H54 (cell line): Measurements from ENCODE around the gene E2F1.

Experiments used
- DNase-seq: peaks from one replicate; pipeline ENCODE4 v3.0.0; 2011; ENCODE audit warnings: low spot score, mixed read lengths; ENCODE audit not compliant: insufficient read length
- FAIRE-seq: peaks from 3 replicates; lab custom pipeline; 2011; peaks lifted over from hg19 to GRCh38; lab: Jason Lieb, UNC
- POLR2A ChIP-seq: IDR thresholded peaks from 2 replicates; pipeline ENCODE4 v1.6.1; 2011; ENCODE audit warnings: low read depth, mild to moderate bottlenecking, low read length

The E2F1 gene

DNA sequence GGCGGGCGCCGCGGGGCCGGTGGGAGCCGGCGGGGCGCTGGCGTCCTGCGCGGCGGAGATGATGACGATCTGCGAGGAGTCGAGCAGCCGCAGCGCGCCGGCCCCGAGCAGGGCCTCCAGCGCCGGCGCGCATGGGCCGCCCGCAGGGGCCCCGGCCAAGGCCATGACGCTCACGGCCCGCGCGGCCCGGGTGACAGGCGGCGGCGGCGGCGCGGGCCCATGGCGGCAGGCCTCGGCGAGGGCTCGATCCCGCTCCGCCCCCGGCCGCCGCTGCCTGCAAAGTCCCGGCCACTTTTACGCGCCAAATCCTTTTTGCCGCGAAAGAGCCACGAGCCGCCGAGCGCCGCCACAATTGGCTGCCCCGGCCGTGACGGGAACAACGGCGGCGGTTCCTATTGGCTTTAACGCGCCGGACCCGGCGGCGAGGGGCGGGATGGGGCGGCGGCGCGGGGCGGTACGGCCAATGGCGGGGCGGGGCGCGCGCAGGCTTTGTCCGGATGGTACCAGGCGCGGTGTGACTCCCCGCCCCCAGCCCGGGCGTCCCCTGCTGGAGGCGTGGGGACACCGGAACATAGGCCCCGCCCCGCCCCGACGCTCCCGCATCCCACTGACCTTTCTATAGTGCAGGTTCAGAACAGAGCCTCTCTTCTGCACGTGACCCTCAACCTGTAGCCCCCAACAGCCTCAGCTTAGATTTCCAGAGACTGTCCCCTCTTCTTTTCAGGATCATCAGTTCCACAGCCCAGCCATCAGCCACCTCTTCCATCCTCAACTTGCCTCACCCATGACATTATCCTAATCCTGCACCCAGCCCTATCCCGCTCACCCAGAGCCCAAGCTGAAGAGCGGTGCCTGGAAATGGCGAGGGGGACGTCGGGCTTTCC is at the start of gene E2F1:
TSS of gene E2F1 (minus strand) at position 286 of the 884 bp plus-strand sequence. CDS start at position 165, 121 bp downstream.
- TF ChIP-seq POLR2A, result peak; percentile 46; the same call in 1 of the 2 replicates
- FAIRE-seq, result no peak
- DNase-seq, result peak; percentile 98

DNA sequence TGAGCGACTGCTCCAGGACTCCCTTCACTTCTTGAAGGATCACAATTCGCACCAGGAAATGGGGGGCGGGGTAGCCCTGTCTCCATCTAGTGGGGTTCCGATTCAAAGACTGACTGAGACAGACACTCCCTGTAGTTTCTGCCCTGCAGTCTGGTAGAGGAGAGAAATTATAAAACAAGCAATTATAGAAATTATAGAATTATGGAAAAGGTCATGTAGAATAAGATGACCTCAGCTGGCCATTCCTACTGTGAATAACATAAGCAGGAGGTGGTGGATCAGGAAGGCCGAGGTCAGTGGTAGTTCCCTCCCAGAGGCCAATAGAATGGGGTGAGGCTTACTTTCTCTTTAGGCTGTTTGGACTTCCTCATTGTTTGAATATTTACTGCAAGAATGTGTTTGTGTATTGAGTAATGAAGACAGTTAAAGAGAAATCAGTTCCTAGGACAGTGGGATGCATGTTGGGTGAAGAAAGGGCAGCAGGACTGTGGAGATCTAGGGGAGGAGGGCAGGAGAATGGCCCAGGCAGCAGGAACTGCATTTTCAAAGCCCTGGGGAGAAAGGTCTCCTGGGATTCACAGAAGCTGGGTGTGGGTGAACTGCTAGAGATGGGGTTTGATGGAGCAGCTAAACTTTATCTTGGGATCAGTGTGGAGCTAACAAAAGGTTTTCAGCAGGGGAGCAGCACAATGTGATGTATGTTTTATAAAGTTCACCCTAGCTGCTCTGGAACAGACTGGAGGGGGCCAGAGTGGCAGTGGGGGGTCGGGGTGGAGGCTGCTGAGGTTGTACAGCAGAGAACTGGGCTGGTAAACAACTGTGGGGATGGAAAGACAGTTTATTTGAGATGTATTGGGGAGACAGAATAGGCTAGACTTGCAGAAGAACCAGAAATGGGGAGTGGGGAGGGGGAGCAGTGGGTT is 47.7 kb upstream of the E2F1 start:
- no peak for FAIRE-seq
- no peak for TF ChIP-seq POLR2A
- peak; percentile 52 for DNase-seq

DNA sequence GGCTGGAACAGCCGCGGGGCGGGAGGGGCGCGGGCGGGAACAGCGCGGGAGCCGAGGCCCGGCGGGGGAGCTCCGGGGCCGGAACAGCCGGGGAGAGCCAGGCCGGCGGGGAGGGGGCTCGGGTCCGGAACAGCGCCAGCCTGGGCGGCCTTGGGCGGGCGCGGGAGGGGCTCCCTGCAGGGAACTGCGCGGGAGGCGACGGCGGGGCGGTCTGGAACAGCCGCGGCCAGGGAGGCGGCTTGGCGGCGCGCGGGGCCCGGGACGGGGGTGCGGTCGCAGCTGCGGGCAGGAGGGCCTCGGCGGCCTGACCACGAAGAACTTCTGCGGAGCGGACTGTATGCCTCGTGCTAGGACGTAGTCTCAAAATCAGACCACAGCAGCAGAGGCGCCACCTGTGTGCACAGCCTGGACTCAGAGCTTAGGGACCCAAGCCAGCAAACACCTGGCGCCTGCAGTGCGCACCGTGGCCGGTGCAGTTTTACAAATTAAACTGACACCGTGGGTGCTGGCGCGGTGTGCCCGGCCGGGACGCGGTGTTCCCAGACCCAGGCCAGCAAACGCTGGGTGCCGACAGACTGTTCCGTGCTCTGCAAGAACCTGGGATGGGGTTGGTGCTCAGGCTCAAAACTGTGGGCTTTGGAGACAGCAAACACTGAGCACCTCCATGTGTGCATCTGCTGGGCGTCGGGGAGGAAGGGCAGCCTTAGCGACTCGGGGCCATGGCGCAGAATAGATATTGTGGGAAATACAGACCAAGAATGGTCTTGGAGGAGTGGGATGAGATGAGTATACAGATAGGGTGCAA is 46.2 kb upstream of the E2F1 start:
- FAIRE-seq, result no peak
- TF ChIP-seq POLR2A, result peak; percentile 57
- no peak for DNase-seq

DNA sequence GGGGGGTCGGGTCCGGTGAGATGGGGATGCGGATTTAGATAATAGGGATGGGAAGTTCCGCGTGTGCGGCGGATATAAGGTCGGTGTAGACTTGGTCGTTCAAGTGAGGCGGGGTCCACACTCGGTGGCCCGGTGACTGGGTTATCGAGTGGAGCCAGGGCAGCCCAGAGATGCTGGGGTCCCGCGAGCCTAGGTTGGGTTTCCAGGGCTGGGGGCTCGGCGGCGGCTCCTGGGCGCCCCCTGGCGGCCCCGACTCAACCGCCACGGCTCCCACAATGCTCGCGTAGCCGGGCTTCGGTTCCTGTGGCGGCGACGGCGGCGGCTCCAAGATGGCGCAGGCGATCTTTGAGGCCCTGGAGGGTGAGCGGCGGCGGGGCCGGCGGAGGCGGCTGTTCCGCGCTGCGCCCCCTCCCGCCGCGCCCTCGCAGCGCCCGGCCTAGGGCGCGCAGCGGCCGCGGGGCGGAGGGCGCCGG is 45.5 kb upstream of the E2F1 start, which contains the start of gene ZNF341:
TSS of gene ZNF341 (plus strand) at position 304 of the 473 bp plus-strand sequence. CDS start at position 330, 26 bp downstream.
- FAIRE-seq (no peak), DNase-seq (peak; percentile 92)
- peak; percentile 72 for TF ChIP-seq POLR2A

DNA sequence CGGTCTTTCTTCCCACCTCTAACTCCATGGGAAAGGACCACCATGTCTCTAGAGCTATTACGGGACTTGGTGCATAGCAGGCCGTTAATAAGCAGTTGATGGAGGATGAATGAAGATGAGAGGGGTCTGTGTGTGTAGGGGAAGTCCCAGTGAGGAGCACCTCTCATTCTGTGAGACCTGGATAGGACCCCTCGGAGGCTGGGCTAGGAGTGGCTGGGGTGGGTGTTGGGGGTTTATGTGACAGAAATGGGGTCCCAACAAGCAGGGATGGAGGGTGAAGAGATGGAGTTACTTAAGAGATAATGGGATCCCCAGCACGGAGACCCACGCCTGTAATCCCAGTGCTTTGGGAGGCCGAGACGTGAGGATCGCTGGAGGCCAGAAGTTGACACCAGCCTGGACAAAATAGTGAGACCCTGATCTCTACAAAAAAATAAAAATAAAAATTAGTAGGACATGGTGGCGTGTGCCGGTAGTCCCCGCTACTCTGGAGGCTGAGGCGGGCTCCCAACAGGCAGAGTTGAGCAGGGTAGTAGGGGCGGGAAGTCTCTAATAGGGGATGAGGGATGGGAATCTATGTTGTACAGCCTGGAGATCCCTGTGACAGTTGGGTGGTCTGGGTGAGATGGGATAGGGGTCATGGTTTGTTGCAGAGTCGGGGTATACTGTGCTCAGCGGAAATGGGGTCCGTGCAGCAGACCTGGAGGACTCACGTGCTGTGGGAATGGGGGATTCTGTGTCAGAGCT is 44.9 kb upstream of the E2F1 start:
- no peak for TF ChIP-seq POLR2A
- DNase-seq (no peak), FAIRE-seq (no peak)

DNA sequence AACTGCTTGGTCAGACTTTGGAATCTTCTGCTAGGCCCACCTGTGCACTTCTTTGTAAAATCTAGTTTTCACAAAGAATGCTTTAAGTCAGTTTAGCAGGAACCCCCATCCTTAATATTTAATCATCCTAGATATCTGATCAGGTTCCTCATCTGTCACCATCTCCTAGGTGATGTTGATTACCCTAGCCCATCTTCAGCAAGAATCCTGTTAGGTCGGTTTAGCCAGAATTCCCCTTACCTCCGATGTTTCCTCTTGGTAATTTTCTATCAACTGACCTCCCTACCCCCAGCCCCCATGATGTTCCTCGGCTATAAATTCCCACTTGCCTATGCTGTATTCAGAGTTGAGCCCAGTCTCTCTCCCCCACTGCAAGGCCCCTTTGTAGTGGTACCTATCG is 42.9 kb upstream of the E2F1 start:
- DNase-seq, result no peak
- no peak for FAIRE-seq
- TF ChIP-seq POLR2A, result no peak

GRCh38 chr20:33728463-33728862 is 42.3 kb upstream of the E2F1 start:
- no peak for FAIRE-seq
- no peak for TF ChIP-seq POLR2A

GRCh38 chr20:33727806-33728205 is 41.6 kb upstream of the E2F1 start:
- no peak for FAIRE-seq
- TF ChIP-seq POLR2A, result no peak
- DNase-seq, result no peak

More at GRCh38 chr20:33728463-33728862, 42.3 kb upstream of the E2F1 start:
- no peak for DNase-seq

DNA sequence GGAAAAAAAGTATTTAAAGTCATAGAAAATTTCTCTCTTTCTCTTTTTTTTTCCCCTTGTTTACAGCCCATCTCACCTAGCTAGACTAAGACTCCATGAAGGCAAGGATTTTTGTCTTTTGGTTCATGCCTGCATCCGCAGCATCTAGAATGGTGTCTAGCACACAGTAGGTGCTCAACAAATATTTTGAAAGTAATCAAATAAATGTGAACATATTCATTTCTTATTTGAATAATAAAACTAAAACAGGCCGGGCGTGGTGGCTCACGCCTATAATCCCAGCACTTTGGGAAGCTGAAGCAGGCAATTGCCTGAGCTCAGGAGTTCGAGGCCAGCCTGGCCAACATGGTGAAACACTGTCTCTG is 40.9 kb upstream of the E2F1 start:
- TF ChIP-seq POLR2A, result no peak
- FAIRE-seq, result no peak
- DNase-seq, result no peak

DNA sequence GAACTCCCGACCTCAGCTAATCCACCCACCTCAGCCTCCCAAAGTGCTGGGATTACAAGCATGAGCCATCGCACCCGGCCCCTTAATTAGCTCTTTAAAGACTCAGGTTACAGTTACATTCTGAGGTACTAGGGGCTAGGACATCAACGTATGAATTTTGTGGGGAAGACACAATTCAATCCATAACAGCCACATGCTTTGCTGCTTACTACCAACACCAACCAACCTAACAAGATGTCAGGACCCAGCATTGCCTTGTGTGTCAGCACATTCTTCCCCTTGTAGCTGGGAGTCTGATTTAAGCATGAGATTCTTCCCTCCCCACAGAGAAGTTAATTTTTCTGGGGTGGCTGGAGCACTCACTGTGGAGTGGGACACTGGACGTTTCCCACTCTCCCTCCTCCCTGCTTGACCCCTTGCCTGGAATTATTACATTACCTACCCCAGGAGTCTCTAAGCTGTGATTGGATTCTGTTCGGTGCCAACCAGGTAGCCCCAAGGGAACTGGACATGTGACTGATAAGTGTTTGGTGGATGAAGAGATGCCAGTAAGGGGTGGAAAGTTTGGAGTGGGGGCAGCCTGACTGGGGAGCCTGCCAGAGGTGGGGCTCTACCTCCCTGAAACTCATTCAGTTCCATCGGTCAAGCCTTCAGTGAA is 39.6 kb upstream of the E2F1 start:
- no peak for DNase-seq
- TF ChIP-seq POLR2A, result no peak
- FAIRE-seq, result no peak

- no peak for DNase-seq
- no peak for FAIRE-seq
Measured at GRCh38 chr20:33724439-33725094, 38.4 kb upstream of the E2F1 start.

More at GRCh38 chr20:33724439-33725094, 38.4 kb upstream of the E2F1 start:
- no peak for TF ChIP-seq POLR2A
